Choroid plexus epithelial cell (primary cell): ENCODE measurements around the gene GRB10.

Experiments used
- DNase-seq: peaks from one replicate; pipeline ENCODE4 v3.0.0-alpha.2; 2010; ENCODE audit warnings: low read depth
- H3K4me3 ChIP-seq: 2 replicates; pipeline ENCODE4 v1.5.1; 2011; ENCODE audit warnings: low read depth, mild to moderate bottlenecking, control low read depth, low read length, moderate library complexity
- CTCF ChIP-seq: conservative IDR thresholded peaks from 2 replicates; pipeline ENCODE4 v1.5.1; 2011; ENCODE audit warnings: low read depth, mild to moderate bottlenecking, control low read depth, inconsistent platforms, low read length, moderate library complexity

GRB10 gene

GRCh38 chr7:50707236-50708006 is 75.3 kb downstream of the GRB10 start:
- no peak overlapping the region for H3K4me3 ChIP-seq
- no peak for DNase-seq
- no peak for TF ChIP-seq CTCF

GRCh38 chr7:50706469-50706937 is 76.2 kb downstream of the GRB10 start:
- H3K4me3 ChIP-seq: no peak overlapping the region
- DNase-seq: peak; percentile 28
- no peak for TF ChIP-seq CTCF

- no peak overlapping the region for H3K4me3 ChIP-seq
- no peak for DNase-seq
- TF ChIP-seq CTCF: no peak
These were observed 77.9 kb downstream of the GRB10 start for GRCh38 chr7:50704844-50705243.

GRCh38 chr7:50703654-50704053 is 79.0 kb downstream of the GRB10 start:
- H3K4me3 ChIP-seq: no peak overlapping the region
- TF ChIP-seq CTCF: no peak
- no peak for DNase-seq

- H3K4me3 ChIP-seq: no peak overlapping the region
- TF ChIP-seq CTCF: no peak
- DNase-seq: no peak
These were observed 83.6 kb downstream of the GRB10 start for GRCh38 chr7:50699143-50699542.

- H3K4me3 ChIP-seq: no peak overlapping the region
- DNase-seq: no peak
- no peak for TF ChIP-seq CTCF
These were observed 84.9 kb downstream of the GRB10 start for GRCh38 chr7:50697748-50698147.
